Skin epidermis (tissue), 12 donors: ENCODE data around the gene COX19.
"Not testable (repeated sequence)": the region's sequence is repeated elsewhere in the genome, so short reads cannot be mapped to it uniquely, and the experiment has no call there.

Experiments used
- H3K27ac ChIP-seq, 21 experiments: fragments of 200-600 bp; sonication (generic) in 11 of 21; one replicate each; pipeline ENCODE4 v1.5.0; 2020; ENCODE audit warnings: mild to moderate bottlenecking in 3 of 21, inconsistent platforms in 2 of 21, moderate library complexity in 2 of 21
- H3K4me3 ChIP-seq, 7 experiments: fragments of 200-600 bp; sonication (generic) in 2 of 7; one replicate each; pipeline ENCODE4 v1.5.0; 2020; ENCODE audit warnings: inconsistent platforms in 2 of 7, mild to moderate bottlenecking in 2 of 7, moderate library complexity in 1 of 7

The COX19 gene

DNA sequence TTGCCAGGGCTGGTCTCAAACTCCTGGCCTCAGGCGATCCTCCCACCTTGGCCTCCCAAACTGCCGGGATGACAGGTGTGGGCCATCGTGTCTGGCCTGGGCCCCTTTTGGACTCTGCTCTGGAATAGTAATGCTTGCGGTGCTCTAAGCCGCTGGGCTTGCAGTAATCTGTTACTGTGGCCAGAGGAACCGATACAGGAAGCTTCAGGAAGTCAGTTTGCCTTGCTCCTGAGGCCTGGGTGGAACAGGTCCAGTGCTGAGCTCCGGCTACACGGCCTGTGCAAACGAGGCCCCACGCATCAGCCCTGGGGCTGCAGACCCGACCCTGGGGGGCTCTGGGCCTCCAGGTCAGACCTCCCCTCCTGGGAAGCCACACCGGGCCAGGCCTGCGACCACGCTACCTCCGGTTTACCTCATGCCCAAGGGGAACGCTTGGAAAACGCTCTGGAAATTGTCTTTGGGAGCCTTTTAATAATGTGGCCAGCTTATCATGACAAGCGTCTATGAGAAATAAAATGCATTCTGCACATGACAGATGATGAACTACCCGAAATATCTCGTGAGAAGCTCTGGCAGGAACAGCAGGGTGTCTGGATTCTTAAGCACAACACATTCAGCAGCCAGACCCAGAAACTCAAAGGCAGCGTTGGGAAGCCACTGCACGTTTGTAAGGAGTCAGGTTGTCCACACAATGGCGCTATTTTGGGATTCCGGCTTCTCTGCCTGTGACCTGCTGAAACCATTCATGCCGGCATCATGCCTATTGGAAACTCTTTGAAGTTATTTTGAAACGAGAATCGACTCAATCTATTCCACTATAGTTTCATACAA, 10.7 kb downstream of the COX19 start:
- H3K4me3 ChIP-seq: no peak overlapping the region
- peak overlapping the region in 7 of 21 experiments; percentile 7 to 84 (median 49) for H3K27ac ChIP-seq

GRCh38 chr7:963236-964078, 11.9 kb downstream of the COX19 start:
- no peak overlapping the region for H3K4me3 ChIP-seq

DNA sequence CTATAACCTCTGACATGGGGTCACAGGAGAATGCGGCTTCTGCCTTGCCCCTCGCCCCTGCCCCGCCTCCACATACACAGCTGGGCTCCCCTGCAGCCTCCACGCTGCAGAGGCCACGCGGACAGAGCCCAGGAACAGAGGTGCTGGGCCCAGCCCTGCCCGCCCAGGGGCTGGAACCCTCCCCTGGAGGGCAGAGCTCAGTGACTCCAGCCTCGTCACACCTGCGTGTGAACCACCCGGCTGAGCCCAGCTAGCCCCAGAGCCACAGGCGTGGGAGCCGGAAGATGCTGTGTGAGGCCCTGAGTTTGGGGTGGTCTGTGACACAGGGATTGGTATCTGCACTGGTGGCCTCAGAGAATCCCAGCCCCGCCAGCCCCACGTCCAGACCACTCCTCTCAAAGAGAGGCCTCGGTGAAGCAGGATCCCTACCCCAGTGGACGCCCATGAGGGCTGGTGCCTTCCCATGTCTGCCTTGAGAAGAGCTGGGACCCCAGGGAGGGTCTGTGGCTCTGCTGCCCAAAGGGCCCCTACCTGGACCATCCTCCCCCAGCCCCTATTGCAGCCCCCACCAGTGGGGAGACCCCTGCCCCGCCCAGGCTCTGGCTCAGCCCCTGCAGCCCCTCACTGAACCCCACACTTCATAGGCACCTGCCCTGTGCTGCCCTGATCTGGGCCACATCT, 12.8 kb downstream of the COX19 start:
- no peak overlapping the region for H3K27ac ChIP-seq
- H3K4me3 ChIP-seq: no peak overlapping the region

More at GRCh38 chr7:963236-964078, 11.9 kb downstream of the COX19 start:
- peak overlapping the region in 1 of 21 experiments; percentile 70 for H3K27ac ChIP-seq

- no peak overlapping the region for H3K27ac ChIP-seq
- no peak overlapping the region for H3K4me3 ChIP-seq
Measured at GRCh38 chr7:961546-962400, 13.6 kb downstream of the COX19 start.

- H3K4me3 ChIP-seq, H3K27ac ChIP-seq: not testable (repeated sequence)
Measured at GRCh38 chr7:960972-961371, 14.4 kb downstream of the COX19 start.

GRCh38 chr7:960269-960871, 15.0 kb downstream of the COX19 start:
- Histone ChIP-seq H3K27ac (no peak overlapping the region), H3K4me3 (no peak overlapping the region)

DNA sequence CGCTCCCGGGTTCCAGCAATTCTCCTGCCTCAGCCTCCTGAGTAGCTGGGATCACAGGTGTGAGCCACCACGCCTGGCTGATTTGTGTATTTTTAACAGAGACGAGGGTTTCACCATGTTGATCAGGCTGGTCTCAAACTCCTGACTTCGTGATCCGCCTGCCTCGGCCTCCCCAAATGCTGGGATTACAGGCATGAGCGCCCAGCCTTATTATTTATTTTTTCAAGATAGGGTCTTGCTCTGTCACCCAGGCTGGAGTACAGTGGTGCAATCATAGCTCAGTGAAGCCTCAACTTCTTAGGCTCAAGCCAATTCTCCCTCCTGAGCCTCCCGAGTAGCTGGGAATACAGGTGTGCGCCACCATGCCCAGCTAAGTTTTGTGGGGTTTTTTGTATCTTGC, 15.6 kb downstream of the COX19 start:
- H3K4me3 ChIP-seq, H3K27ac ChIP-seq: not testable (repeated sequence)

DNA sequence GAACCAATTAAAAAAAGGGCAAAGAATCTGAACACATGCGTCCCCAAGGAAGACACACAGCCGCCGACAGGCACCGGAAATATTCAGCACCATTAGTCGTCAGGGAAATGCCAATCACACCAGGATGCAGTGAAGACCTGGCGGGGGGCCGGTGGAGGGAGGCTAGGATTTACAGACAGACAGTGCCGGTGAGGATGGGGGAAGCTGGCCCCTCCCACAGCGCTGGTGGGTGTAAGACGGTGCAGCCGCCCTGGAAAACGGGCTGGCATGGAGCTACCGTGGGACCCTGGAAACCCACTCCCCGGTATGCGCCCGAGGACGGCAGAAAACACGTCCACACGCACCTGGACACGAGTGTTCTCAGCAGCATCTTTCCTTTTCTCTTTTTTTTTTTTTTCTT, 16.1 kb downstream of the COX19 start:
- no peak overlapping the region for H3K4me3 ChIP-seq
- H3K27ac ChIP-seq: no peak overlapping the region

GRCh38 chr7:958221-959200, 16.8 kb downstream of the COX19 start:
- H3K27ac ChIP-seq: no peak overlapping the region
- no peak overlapping the region for H3K4me3 ChIP-seq

DNA sequence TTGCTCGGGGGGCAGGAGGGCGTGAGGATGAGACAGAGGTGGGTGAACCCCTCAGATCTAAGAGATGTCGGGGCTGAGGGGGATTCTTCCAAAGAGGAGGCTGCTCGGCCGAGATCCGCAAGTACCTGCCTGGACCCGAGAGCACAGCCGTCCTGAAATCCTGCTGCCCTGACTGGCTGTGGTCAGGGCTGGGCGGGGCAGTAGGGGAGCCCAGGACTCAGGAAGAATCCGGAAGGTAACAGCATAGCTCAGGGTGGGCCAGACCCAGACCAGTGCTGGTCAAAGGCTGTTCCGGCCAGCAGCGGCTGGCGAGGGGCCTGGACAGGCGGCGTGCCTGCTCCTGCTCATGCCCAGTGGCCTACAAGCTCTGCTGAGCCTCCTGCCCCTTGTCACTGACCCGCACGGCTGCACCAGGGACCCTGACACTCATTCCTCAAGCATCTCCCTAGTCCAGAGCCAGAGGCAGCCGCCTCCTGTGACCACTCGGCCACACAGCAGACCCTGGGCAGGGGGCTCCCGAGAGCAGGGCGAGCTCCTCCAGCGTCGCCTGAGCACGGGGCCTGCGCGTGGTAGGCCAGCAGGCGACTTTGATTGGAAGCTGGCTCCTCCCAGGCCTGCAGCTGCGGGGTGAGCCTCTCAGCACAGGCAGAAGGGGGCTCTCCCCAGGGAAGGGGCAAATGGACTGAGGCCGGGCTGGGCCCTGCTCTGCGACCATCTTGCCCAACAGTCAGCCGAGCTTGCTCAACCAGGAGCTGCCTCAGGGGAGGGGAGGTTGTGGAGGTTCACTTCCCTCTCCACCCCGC, 17.7 kb downstream of the COX19 start:
- H3K4me3 ChIP-seq: no peak overlapping the region
- H3K27ac ChIP-seq: no peak overlapping the region

DNA sequence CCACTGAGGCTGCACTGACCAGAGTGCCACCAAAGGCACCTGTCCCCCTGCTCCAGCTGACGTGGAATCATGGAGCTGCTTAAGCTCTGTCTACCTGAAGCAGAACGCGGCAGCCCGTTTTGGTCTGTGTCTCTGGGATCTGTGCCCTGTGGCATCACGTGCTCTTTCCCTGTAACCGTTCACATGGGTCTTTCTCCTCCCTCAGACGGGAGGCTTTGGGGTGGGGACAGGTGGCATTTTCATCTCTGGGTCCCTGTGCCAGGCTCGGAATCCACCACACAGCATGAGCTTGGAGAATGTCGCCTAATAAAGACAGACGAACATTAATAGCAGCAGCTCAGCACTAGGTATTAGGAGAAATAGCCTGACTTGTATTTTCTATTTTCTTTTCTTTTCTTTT, 19.3 kb downstream of the COX19 start:
- no peak overlapping the region for H3K4me3 ChIP-seq
- H3K27ac ChIP-seq: no peak overlapping the region

DNA sequence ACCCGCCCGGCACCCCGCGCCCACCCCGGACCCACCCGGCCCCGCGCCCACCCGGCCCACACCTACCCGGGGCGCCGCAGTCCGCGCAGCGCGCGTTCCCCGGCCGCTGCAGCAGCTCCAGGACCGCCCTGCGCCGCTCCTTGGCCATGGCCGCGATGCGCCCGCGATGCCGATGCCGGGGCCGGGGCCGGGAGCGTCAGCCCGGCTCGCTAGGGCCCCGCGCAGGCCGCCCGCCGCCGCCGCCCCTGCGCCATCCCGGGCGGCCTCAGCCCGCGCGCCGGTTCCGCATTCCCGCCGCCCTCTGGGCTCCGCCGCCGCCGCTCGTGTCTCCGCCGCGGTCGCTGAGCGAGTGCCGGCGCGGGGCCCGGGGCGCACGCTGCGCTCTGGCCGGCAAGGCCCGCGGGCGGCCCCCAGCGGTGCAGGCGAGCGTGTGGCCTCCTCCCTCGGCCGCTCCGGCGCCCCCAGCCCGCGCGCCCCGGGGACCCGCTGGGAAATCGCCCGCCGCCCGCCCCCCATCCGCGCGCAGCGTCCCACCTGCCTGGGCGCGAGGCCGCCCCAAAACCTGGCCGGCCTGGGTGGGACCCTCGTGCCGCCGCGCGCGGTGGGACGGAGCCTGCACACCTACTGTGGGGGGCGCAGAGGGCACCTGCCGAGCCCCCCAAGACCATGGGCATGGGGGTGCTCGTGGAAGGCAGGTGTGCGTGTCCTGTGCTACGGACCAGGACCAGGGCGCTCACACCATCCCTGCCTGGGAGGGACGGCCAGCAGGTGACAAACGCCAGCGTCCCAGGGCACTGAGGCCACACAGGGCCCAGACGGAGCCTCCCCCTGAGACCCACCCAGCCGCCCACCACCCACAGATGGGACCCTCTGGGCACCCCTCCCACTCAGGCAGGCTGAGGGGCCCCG, 20.8 kb downstream of the COX19 start, which contains the start of gene ADAP1:
ADAP1 (minus strand) TSS at position 351 of the 909 bp plus-strand sequence; CDS start at position 148, 203 bp downstream.
- H3K27ac ChIP-seq: peak within 1 kb of the TSS in 18 of 21 experiments; percentile 2 to 79 (median 52)
- H3K4me3 ChIP-seq: peak within 1 kb of the TSS; percentile 32 to 51 (median 41)

DNA sequence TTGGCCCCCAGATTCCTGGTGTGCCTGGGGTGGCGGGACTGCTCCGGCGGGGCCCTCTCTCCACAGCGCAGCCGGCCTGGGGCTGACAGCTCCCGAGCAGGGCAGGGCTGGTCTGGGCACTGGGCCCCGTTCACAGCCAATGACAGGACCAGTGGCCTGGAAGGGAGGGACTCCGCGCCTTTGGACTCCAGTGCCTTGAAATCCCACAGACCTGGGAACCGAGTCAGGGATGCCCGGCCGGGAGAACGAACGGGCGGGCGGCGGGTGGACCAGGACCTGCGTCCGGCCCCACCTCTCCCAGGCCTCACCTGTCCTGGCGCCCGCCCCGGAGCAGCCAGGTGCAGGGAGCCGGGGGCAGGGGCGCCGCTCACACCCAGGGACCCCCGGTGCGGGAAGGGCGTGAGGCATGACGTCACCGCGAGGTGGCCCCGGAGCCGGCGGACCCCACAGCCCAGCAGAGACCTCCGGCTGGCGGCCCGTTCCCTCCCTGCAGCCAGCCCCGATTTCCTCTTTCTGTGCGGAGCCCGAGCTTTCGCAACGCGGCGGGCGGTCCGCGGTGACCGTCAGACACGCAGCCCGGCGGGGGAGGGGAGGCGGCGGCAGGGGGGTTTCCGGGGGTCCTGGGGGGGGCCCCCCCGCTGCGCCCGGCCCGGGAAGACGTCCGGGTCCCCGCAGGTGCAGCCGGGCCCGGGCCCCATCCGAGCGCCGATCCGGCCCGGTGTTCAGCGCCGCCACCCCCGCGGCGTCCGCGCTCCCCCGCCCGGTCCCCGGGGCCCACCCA, 21.6 kb downstream of the COX19 start:
- H3K4me3 ChIP-seq: peak overlapping the region; percentile 32 to 51 (median 41)
- H3K27ac ChIP-seq: peak overlapping the region in 18 of 21 experiments; percentile 2 to 79 (median 52)

DNA sequence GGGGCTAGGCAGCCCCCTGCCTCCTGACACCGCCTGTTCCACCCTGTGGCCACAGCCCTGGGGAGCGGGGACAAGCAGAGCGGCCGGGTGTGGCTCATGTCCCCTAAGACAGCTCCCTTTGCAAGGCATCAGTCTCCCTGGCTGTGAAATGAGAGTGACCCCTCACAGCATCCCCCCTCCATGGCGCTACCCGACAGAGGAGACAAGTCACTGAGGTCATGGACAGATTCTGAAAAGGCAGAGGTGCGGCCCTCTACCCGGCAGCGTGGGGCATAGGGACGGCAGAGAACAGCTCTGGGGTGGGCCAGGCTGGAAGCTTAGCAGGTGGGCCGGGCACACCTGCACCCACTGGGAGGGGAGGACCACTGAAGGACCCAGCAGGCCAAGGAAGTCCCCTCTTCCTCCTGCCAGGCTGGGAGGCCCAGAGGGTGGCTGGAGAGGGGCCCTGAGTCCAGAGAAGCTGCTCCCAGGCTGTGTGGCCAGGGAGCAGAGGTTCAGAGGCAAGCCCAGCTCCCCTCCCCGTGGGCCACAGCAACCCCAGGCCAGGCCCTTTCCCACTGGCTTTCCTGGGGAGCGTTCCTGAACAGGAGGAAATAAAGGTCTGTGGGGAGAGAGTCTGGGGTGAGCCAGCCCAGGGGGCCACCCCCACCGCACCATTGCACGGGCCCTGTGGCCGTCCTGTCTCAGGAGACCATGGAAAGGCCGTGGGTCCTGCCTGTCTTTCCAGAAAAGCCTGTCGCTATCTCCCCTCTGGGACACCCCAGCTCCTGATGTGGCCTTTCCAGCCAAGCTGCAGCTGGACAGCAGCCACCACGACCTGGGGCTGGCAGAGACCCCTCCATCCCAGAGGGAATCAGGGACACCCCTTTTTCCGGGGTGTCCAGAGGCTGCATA, 22.6 kb downstream of the COX19 start:
- Histone ChIP-seq H3K4me3 (peak overlapping the region in 3 of 7 experiments; percentile 38 to 51 (median 46)), H3K27ac (peak overlapping the region in 1 of 21 experiments; percentile 74)
